Uterus (tissue), 2 donors: Measurements from ENCODE around the gene TCEA2.

Experiments
- CTCF ChIP-seq, 4 experiments: fragments of 200-600 bp in 2 of 4; fragments of 450-650 bp in 2 of 4; sonication (generic) in 2 of 4; IDR thresholded peaks; one replicate each; pipeline ENCODE4 v1.5.1; 2016 to 2019; ENCODE audit warnings: antibody characterized with exemption in 4 of 4, mild to moderate bottlenecking in 2 of 4, moderate library complexity in 1 of 4
- POLR2A ChIP-seq, 2 donors: fragments of 450-650 bp; IDR thresholded peaks; one replicate each; pipeline ENCODE4 v1.6.1; 2016; ENCODE audit warnings: antibody characterized with exemption in 2 of 2, mild to moderate bottlenecking in 1 of 2, moderate library complexity in 1 of 2

DNA sequence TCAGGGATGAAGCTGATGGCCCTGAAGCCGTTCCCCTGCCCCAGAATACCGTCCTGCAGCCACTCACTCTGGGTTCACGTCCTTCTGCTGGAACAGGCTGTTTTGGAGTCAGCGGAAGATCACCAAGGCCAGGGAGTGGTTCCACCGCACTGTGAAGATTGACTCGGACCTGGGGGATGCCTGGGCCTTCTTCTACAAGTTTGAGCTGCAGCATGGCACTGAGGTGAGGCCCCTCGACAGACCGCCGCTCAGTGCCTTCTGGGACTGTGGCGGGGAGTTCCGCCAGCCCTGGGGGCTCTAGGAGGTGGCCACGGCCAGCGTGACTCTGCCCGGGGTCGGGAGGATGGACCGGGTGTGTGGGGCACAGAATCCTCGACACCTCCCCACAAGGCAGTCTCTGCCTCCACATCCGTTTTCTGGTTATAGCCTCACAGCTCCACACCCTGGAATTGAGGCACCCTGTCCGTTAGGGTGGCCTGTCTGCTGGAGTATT is 31.1 kb upstream of the TCEA2 start:
- TF ChIP-seq CTCF (IDR thresholded peaks at IDR 0.05) (no peak), POLR2A (IDR thresholded peaks at IDR 0.05) (no peak)
